NCI-H2107 (cell line): Measurements from ENCODE around the gene TBRG4.

Source experiments
- DNase-seq: peaks from one replicate; lab custom pipeline; 2025; lab: John Stamatoyannopoulos, UW

Gene TBRG4

GRCh38 chr7:45088821-45089340, 22.6 kb downstream of the TBRG4 start, which contains the start of gene NACAD:
Gene NACAD, minus strand, starts transcription at chr7:45088969. Its CDS starts 75 bp downstream, at chr7:45088894.
- DNase-seq = no peak

GRCh38 chr7:45088146-45088701, 23.3 kb downstream of the TBRG4 start:
- no peak for DNase-seq

GRCh38 chr7:45087301-45088145, 24.0 kb downstream of the TBRG4 start:
- no peak for DNase-seq

- no peak for DNase-seq
Measured at GRCh38 chr7:45086331-45087065, 25.0 kb downstream of the TBRG4 start.

- DNase-seq = no peak
Measured at GRCh38 chr7:45085619-45086200, 25.8 kb downstream of the TBRG4 start.

GRCh38 chr7:45084901-45085618, 26.4 kb downstream of the TBRG4 start:
- no peak for DNase-seq

- DNase-seq = no peak
Measured at GRCh38 chr7:45084336-45084735, 27.2 kb downstream of the TBRG4 start.

- no peak for DNase-seq
Measured at GRCh38 chr7:45082831-45083331, 28.6 kb downstream of the TBRG4 start.

GRCh38 chr7:45082031-45082830, 29.3 kb downstream of the TBRG4 start:
- no peak for DNase-seq

GRCh38 chr7:45081670-45081974, 29.9 kb downstream of the TBRG4 start:
- DNase-seq = no peak

- DNase-seq = no peak
Measured at GRCh38 chr7:45080958-45081669, 30.4 kb downstream of the TBRG4 start.

- no peak for DNase-seq
Measured at GRCh38 chr7:45080265-45080957, 31.1 kb downstream of the TBRG4 start.

GRCh38 chr7:45078125-45078681, 33.3 kb downstream of the TBRG4 start:
- DNase-seq = no peak

GRCh38 chr7:45077579-45077978, 33.9 kb downstream of the TBRG4 start:
- DNase-seq = no peak

GRCh38 chr7:45076946-45077345, 34.6 kb downstream of the TBRG4 start:
- DNase-seq = no peak

GRCh38 chr7:45075871-45076796, 35.4 kb downstream of the TBRG4 start:
- DNase-seq = no peak

- DNase-seq = no peak
Measured at GRCh38 chr7:45075355-45075644, 36.2 kb downstream of the TBRG4 start.
